ENCODE data around the gene COMT. TPM values are rescaled to one million over a fixed set of nuclear protein-coding genes. Genes with fewer than 3 reads are reported as not detected.
A peak's percentile ranks its signal among the peaks of the same experiment; 100 is the strongest.
"Not testable (repeated sequence)": the region's sequence is repeated elsewhere in the genome, so short reads cannot be mapped to it uniquely, and the experiment has no call there.

The COMT gene
- total and polyA plus RNA-seq, 10 donors, result 63.5 to 216 (median 99.3) TPM

DNA sequence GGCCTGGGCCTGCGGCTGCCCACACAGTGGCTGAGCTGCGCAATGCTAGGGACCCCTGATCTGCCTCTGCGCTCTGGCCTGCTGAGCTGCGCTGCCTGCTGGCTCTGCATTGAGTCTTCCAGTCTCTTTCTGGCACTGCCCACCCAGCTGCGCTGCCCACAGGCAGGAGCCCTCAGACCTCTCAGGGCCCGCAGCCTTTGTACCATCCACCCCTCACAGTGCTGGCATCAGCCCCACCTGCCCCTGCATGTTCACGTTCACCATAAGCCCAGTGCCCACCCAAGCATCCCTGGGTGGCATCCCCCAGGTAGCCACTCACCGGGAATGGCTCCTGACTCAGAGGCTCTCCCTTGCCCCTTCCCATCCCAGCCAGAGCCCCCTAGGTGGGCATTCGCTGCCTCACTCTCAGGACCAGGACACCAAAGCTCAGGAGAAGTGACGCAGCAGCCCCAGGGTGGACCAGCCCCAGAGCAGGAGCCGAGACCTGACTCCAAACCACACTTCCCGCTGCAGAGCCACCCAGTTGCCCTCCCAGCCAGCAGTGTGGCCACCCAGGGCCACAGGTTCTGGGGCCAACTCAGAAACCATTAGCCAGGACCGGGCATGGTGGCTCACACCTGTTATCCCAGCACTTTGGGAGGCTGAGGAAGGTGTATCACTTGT is 21.7 kb upstream of the COMT start:
- Histone ChIP-seq H3K36me3 (peaks cover 2 to 87% (median 39%) of the 10 kb centered on the region in 6 donors), H3K9me3 (no peaks in the 10 kb centered on the region), H3K4me3 (no peak overlapping the region), H3K27me3 (replicated peaks in 1 of 7) (no peaks in the 10 kb centered on the region), H3K4me1 (no peaks in the 10 kb centered on the region), H3K27ac (no peak overlapping the region)
- intact Hi-C loops (cut with DNase I; ENCODE audit: low total_unique reads), result no loop called here
- no peak for DNase-seq
- WGBS, 5 donors, result 93 to 100% (median 96%) methylated on average over 8 to 13 of the region's 13 CpGs
- TF ChIP-seq POLR2AphosphoS5 (IDR thresholded peaks at IDR 0.05) (no peak), POLR2A (IDR thresholded peaks at IDR 0.05) (no peak)
- TF ChIP-seq, protein P1, sequence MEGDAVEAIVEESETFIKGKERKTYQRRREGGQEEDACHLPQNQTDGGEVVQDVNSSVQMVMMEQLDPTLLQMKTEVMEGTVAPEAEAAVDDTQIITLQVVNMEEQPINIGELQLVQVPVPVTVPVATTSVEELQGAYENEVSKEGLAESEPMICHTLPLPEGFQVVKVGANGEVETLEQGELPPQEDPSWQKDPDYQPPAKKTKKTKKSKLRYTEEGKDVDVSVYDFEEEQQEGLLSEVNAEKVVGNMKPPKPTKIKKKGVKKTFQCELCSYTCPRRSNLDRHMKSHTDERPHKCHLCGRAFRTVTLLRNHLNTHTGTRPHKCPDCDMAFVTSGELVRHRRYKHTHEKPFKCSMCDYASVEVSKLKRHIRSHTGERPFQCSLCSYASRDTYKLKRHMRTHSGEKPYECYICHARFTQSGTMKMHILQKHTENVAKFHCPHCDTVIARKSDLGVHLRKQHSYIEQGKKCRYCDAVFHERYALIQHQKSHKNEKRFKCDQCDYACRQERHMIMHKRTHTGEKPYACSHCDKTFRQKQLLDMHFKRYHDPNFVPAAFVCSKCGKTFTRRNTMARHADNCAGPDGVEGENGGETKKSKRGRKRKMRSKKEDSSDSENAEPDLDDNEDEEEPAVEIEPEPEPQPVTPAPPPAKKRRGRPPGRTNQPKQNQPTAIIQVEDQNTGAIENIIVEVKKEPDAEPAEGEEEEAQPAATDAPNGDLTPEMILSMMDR (IDR thresholded peaks at IDR 0.05 in 8 of 11, conservative IDR thresholded peaks at IDR 0.05 in 3 of 11), result no peak

- no peak overlapping the region for H3K4me3 ChIP-seq
- no peak for TF ChIP-seq POLR2A (IDR thresholded peaks at IDR 0.05)
- no peak overlapping the region for H3K27ac ChIP-seq
- H3K4me1 ChIP-seq, result no peaks in the 10 kb centered on the region
- no peaks in the 10 kb centered on the region for H3K27me3 ChIP-seq (replicated peaks in 1 of 7)
- H3K36me3 ChIP-seq, result peaks cover 0 to 69% (median 26%) of the 10 kb centered on the region in 6 donors
- no peak for DNase-seq
- intact Hi-C loops (cut with DNase I; ENCODE audit: low total_unique reads), result no loop called here
- 58 to 96% (median 85%) methylated on average over 3 of the region's 3 CpGs for WGBS, 5 donors
- H3K9me3 ChIP-seq, result no peaks in the 10 kb centered on the region
These were observed 20.0 kb upstream of the COMT start for GRCh38 chr22:19921544-19922081.

- intact Hi-C loops (cut with DNase I; ENCODE audit: low total_unique reads), result no loop called here
- Histone ChIP-seq H3K36me3 (peaks cover 0 to 52% (median 4%) of the 10 kb centered on the region in 6 donors), H3K27me3 (replicated peaks in 1 of 7) (no peaks in the 10 kb centered on the region), H3K4me1 (no peaks in the 10 kb centered on the region), H3K4me3 (no peak overlapping the region), H3K27ac (no peak overlapping the region), H3K9me3 (no peaks in the 10 kb centered on the region)
- WGBS, 5 donors, result 83 to 93% (median 89%) methylated on average over 12 of the region's 12 CpGs
- DNase-seq, result no peak
- TF ChIP-seq POLR2AphosphoS5 (IDR thresholded peaks at IDR 0.05), result no peak
- no peak for TF ChIP-seq POLR2A (IDR thresholded peaks at IDR 0.05)
- TF ChIP-seq, protein P1 (IDR thresholded peaks at IDR 0.05 in 8 of 11, conservative IDR thresholded peaks at IDR 0.05 in 3 of 11), result no peak
These were observed 17.6 kb upstream of the COMT start for GRCh38 chr22:19923914-19924513.

- 81 to 96% (median 90%) methylated on average over 9 to 11 of the region's 11 CpGs for WGBS, 5 donors
- H3K27me3 ChIP-seq (replicated peaks in 1 of 7); H3K9me3 ChIP-seq; H3K27ac ChIP-seq; H3K4me3 ChIP-seq; H3K4me1 ChIP-seq; intact Hi-C loops (cut with DNase I; ENCODE audit: low total_unique reads): not testable (repeated sequence)
- DNase-seq, result peak; percentile 21
- peaks cover 0 to 53% (median 0%) of the 10 kb centered on the region in 6 donors for H3K36me3 ChIP-seq
These were observed 15.5 kb upstream of the COMT start for GRCh38 chr22:19926028-19926427.

DNA sequence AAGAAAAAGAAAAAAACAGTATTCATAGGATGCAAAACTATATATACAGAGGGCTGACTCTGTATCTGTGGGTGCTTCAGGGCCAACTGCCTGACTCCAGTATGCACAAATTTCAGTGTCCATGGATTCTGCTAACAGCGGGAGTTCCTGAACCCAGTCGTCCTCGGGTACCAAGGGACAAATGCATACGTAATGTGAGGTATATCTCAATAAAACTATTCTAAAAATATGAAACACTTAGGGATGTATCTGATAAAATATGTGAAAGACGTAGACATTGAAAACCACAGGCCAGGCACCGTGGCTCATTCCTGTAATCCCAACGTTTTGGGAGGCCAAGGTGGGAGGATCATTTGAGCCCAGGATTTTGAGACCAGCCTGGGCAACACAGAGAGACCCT is 13.9 kb upstream of the COMT start:
- intact Hi-C loops (cut with DNase I; ENCODE audit: low total_unique reads), result no loop called here
- H3K4me3 ChIP-seq, result no peak overlapping the region
- TF ChIP-seq POLR2A (IDR thresholded peaks at IDR 0.05), result no peak
- DNase-seq, result no peak
- H3K27ac ChIP-seq, result no peak overlapping the region
- no peaks in the 10 kb centered on the region for H3K27me3 ChIP-seq (replicated peaks in 1 of 7)
- H3K4me1 ChIP-seq, result peaks cover 0 to 8% (median 6%) of the 10 kb centered on the region in 6 donors
- peaks cover 0 to 42% (median 0%) of the 10 kb centered on the region in 6 donors for H3K36me3 ChIP-seq
- WGBS, 5 donors, result 81 to 92% (median 88%) methylated on average over 7 of the region's 7 CpGs
- H3K9me3 ChIP-seq, result no peaks in the 10 kb centered on the region
